GM19452 (cell line): Measurements from ENCODE around the gene TRMT13.

Source experiments
- ATAC-seq: cut with Tn5 transposase; IDR thresholded peaks from one replicate; pipeline ENCODE4 v1.9.1; 2021; ENCODE audit not compliant: unreplicated experiment

Gene TRMT13

GRCh38 chr1:100132566-100133477, at the start of gene TRMT13, which contains the start of gene SASS6:
TRMT13 (plus strand) TSS chr1:100133163; CDS start chr1:100133169, 6 bp downstream.
SASS6 (minus strand) TSS chr1:100132930; CDS start chr1:100132814, 116 bp downstream.
- ATAC-seq = peak; percentile 91

GRCh38 chr1:100087396-100087795, 45.6 kb upstream of the TRMT13 start:
- ATAC-seq = no peak

- no peak for ATAC-seq
Observed at GRCh38 chr1:100089082-100089481, 43.9 kb upstream of the TRMT13 start.

GRCh38 chr1:100090471-100090870, 42.5 kb upstream of the TRMT13 start:
- no peak for ATAC-seq

- no peak for ATAC-seq
Observed at GRCh38 chr1:100100202-100100601, 32.8 kb upstream of the TRMT13 start.

- no peak for ATAC-seq
Observed at GRCh38 chr1:100101564-100101963, 31.4 kb upstream of the TRMT13 start.

- ATAC-seq = no peak
Observed at GRCh38 chr1:100107696-100108095, 25.3 kb upstream of the TRMT13 start.

- no peak for ATAC-seq
Observed at GRCh38 chr1:100109554-100110066, 23.4 kb upstream of the TRMT13 start.

- no peak for ATAC-seq
Observed at GRCh38 chr1:100115524-100115923, 17.4 kb upstream of the TRMT13 start.

- ATAC-seq = no peak
Observed at GRCh38 chr1:100122177-100122576, 10.8 kb upstream of the TRMT13 start.

- ATAC-seq = no peak
Observed at GRCh38 chr1:100127226-100127625, 5.7 kb upstream of the TRMT13 start.

GRCh38 chr1:100130552-100131077, 2.3 kb upstream of the TRMT13 start:
- ATAC-seq = no peak

- no peak for ATAC-seq
Observed at GRCh38 chr1:100131623-100132022, 1.3 kb upstream of the TRMT13 start.

GRCh38 chr1:100134872-100135271, 1.9 kb downstream of the TRMT13 start:
- ATAC-seq = no peak

GRCh38 chr1:100137602-100138001, 4.6 kb downstream of the TRMT13 start:
- ATAC-seq = no peak

GRCh38 chr1:100141192-100141591, 8.2 kb downstream of the TRMT13 start:
- no peak for ATAC-seq

- no peak for ATAC-seq
Observed at GRCh38 chr1:100142343-100142742, 9.4 kb downstream of the TRMT13 start.

- ATAC-seq = no peak
Observed at GRCh38 chr1:100145116-100145515, 12.2 kb downstream of the TRMT13 start.

GRCh38 chr1:100146958-100147357, 14.0 kb downstream of the TRMT13 start:
- ATAC-seq = no peak

GRCh38 chr1:100147875-100148274, 14.9 kb downstream of the TRMT13 start:
- no peak for ATAC-seq

- no peak for ATAC-seq
Observed at GRCh38 chr1:100151679-100152078, 18.7 kb downstream of the TRMT13 start.

GRCh38 chr1:100152271-100152670, 19.3 kb downstream of the TRMT13 start:
- ATAC-seq = peak; percentile 72
